Activated naive CD8-positive, alpha-beta T cell treated with anti-CD3 and anti-CD28 coated beads, Interleukin-2, amount 10 ng/mL, durations not matched to agents 7 days and 5 days (primary cell): ENCODE measurements around the gene ARL16. TPM values are rescaled to one million over a fixed set of nuclear protein-coding genes. Genes with fewer than 3 reads are reported as not detected.

Experiments used
- ATAC-seq: fragments of 150-1000 bp; cut with Tn5 transposase; one replicate; pipeline ENCODE4 v1.10.0; 2021; ENCODE audit warnings: low read depth, moderate library complexity
- POLR2A ChIA-PET: fragments of 350-600 bp; sonication (Branson Sonifier 250); formaldehyde crosslinking; loops from one replicate; lab custom pipeline; 2021; ENCODE audit warnings: antibody characterized with exemption; lab: Charles Lee
- DNase-seq: peaks from one replicate; pipeline ENCODE4 v3.0.0; 2021
- H3K27ac Mint-ChIP-seq: one replicate; pipeline ENCODE4 v1.8.0; 2022; ENCODE audit warnings: mild to moderate bottlenecking, mixed read lengths
- H3K27me3 Mint-ChIP-seq: one replicate; pipeline ENCODE4 v1.8.0; 2022; ENCODE audit warnings: mild to moderate bottlenecking, moderate library complexity, mixed read lengths
- H3K36me3 Mint-ChIP-seq: one replicate; pipeline ENCODE4 v1.8.0; 2021; ENCODE audit warnings: mild to moderate bottlenecking, mixed read lengths
- H3K4me1 Mint-ChIP-seq: one replicate; pipeline ENCODE4 v1.8.0; 2021; ENCODE audit warnings: mixed read lengths
- H3K4me3 Mint-ChIP-seq: one replicate; pipeline ENCODE4 v1.8.0; 2022; ENCODE audit warnings: mild to moderate bottlenecking, moderate library complexity, mixed read lengths
- H3K9me3 Mint-ChIP-seq: one replicate; pipeline ENCODE4 v1.8.0; 2021; ENCODE audit warnings: mixed read lengths
- total RNA-seq, 2 experiments: library from RNA; stranded (reverse); gene quantifications; one replicate each; pipeline ENCODE4 v1.2.3, GENCODE V29; 2021

ARL16 gene, protein sequence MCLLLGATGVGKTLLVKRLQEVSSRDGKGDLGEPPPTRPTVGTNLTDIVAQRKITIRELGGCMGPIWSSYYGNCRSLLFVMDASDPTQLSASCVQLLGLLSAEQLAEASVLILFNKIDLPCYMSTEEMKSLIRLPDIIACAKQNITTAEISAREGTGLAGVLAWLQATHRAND
- total RNA-seq: 10 to 100 TPM; 17.7 to 19.0 TPM

- ATAC-seq (peak; percentile 98), DNase-seq (peak; percentile 98)
- H3K9me3 Mint-ChIP-seq: no peaks in the 10 kb centered on the region
- POLR2A ChIA-PET: interaction anchor here (0.6 to 4.5 kb wide), 24 partner anchors 9 to 1395 kb away, joined by 3 to 69 read pairs (median 5); partner anchors contain the start of genes ACTG1, ARHGDIA, CCDC137 and FASN
- peaks cover 24% of the 10 kb centered on the region for H3K4me1 Mint-ChIP-seq
- peaks cover 12% of the 10 kb centered on the region for H3K36me3 Mint-ChIP-seq
- peak within 1 kb of the TSS; percentile 98 for H3K4me3 Mint-ChIP-seq
- H3K27ac Mint-ChIP-seq: peak within 1 kb of the TSS; percentile 90
- no peaks in the 10 kb centered on the region for H3K27me3 Mint-ChIP-seq
Measured at GRCh38 chr17:81683584-81684441, at the start of gene ARL16, which contains the start of gene HGS. Gene ARL16 (minus strand): TSS chr17:81683797. CDS start chr17:81683753, 44 bp downstream. Gene HGS (plus strand): TSS chr17:81684011. CDS start chr17:81684067, 56 bp downstream.

DNA sequence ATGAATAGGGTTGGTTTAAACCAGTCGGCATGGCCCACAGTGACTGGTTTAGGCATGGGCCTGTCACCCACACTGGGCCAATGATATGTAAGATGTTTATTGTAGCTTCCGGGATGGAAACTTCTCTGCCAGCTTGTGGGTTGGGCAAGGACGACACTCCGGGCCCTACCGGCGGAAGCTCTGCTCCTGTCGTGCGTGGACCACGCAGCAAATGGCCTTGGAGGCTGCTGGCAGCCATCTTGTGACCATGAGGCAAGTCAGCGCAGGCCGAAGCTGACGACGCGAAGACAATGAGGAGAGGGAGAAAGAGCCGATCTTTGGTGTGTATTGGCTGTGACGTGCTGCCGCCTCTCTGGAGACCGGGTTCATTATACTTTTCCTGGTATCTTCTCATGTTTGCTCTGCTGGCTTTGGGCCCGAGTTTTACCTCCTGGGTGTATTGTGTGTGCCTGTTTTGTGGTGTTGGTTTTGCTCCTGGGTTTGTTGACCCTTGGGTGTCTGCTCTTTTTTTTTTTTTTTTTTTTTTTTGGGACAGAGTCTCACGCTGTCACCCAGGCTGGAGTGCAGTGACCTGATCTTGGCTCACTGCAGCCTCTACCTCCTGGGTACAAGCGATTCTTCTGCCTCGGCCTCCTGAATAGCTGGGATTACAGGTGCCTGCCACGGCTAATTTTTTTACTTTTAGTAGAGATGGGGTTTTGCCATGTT, 43.9 kb upstream of the ARL16 start:
- peaks cover 16% of the 10 kb centered on the region for H3K27me3 Mint-ChIP-seq
- H3K9me3 Mint-ChIP-seq: no peaks in the 10 kb centered on the region
- no peak overlapping the region for H3K27ac Mint-ChIP-seq
- DNase-seq: no peak
- no peak for ATAC-seq
- POLR2A ChIA-PET: interaction anchor here (1.3 kb wide), 1 partner anchor 133 kb away, joined by 3 read pairs; no protein-coding TSS in a partner anchor
- no peak overlapping the region for H3K4me3 Mint-ChIP-seq
- no peaks in the 10 kb centered on the region for H3K36me3 Mint-ChIP-seq
- H3K4me1 Mint-ChIP-seq: peaks cover 2% of the 10 kb centered on the region

DNA sequence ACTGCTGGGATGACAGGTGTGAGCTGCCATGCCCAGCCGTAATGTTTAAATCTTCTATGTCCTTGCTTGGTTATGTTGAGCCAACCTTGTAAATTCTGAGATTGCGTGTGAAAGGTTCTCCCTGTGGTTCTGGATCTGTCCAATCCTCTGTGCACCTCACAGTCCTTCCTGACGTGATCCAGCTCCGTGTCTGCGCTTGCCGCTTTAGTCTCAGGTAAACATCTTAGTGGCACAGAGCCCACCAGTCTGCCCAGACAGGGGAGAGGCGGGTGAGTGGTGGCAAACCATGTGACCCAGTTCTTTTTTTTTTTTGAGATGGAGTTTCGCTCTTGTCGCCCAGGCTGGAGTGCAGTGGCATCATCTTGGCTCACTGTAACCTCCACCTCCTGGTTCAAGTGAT, 42.4 kb upstream of the ARL16 start:
- no peaks in the 10 kb centered on the region for H3K9me3 Mint-ChIP-seq
- H3K36me3 Mint-ChIP-seq: no peaks in the 10 kb centered on the region
- POLR2A ChIA-PET: interaction anchor here (0.7 kb wide), 1 partner anchor 211 kb away, joined by 4 read pairs; the partner anchor contains the start of gene PYCR1
- DNase-seq: no peak
- H3K4me3 Mint-ChIP-seq: no peak overlapping the region
- peaks cover 16% of the 10 kb centered on the region for H3K27me3 Mint-ChIP-seq
- no peak overlapping the region for H3K27ac Mint-ChIP-seq
- H3K4me1 Mint-ChIP-seq: peaks cover 2% of the 10 kb centered on the region
- ATAC-seq: no peak

GRCh38 chr17:81725439-81725838, 41.8 kb upstream of the ARL16 start:
- Mint-ChIP-seq H3K4me3 (no peak overlapping the region), H3K36me3 (no peaks in the 10 kb centered on the region), H3K9me3 (no peaks in the 10 kb centered on the region), H3K27ac (no peak overlapping the region), H3K27me3 (peaks cover 16% of the 10 kb centered on the region), H3K4me1 (peaks cover 2% of the 10 kb centered on the region)
- POLR2A ChIA-PET: interaction anchor here (0.6 to 0.7 kb wide), 3 partner anchors 123 to 1078 kb away, joined by 3 to 4 read pairs (median 3); partner anchors contain the start of gene PYCR1
- DNase-seq (no peak), ATAC-seq (no peak)

DNA sequence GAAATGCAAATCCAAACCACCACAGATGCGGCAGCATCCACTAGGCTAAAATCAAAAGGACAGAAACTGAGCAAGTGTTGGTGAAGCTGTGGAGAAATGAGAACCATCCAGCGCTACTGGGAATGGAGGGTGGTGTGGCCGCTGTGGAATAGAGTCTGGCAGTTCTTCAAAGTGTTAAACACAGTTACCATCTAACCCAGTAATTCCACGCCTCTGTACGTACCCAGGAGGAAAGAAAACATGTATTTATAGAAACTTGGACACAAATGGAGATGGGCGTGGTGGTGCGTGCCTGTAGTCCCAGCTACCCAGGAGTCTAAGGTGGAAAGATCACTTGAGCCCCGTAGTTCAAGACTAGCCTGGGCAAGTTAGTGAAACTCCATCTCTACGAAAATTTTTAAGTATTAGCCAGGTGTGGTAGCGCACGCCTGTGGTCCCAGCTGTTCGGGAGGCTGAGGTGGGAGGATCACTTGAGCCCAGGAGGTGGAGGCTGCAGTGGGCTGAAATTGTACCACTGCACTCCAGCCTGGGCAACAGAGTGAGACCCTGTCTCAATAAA, 40.1 kb upstream of the ARL16 start:
- no peak overlapping the region for H3K4me3 Mint-ChIP-seq
- H3K9me3 Mint-ChIP-seq: no peaks in the 10 kb centered on the region
- peaks cover 1% of the 10 kb centered on the region for H3K36me3 Mint-ChIP-seq
- H3K4me1 Mint-ChIP-seq: peaks cover 2% of the 10 kb centered on the region
- no peak overlapping the region for H3K27ac Mint-ChIP-seq
- POLR2A ChIA-PET: interaction anchor here (0.7 kb wide), 1 partner anchor 127 kb away, joined by 3 read pairs; no protein-coding TSS in a partner anchor
- ATAC-seq: no peak
- peaks cover 16% of the 10 kb centered on the region for H3K27me3 Mint-ChIP-seq
- no peak for DNase-seq

- ATAC-seq (peak; percentile 29), DNase-seq (no peak)
- peaks cover 16% of the 10 kb centered on the region for H3K27me3 Mint-ChIP-seq
- H3K4me3 Mint-ChIP-seq: no peak overlapping the region
- peaks cover 2% of the 10 kb centered on the region for H3K4me1 Mint-ChIP-seq
- no peaks in the 10 kb centered on the region for H3K9me3 Mint-ChIP-seq
- POLR2A ChIA-PET: interaction anchor here (0.7 to 1.2 kb wide), 2 partner anchors 20 to 30 kb away, joined by 3 read pairs; no protein-coding TSS in a partner anchor
- no peak overlapping the region for H3K27ac Mint-ChIP-seq
- H3K36me3 Mint-ChIP-seq: peaks cover 1% of the 10 kb centered on the region
Measured at GRCh38 chr17:81722184-81723120, 38.9 kb upstream of the ARL16 start.

DNA sequence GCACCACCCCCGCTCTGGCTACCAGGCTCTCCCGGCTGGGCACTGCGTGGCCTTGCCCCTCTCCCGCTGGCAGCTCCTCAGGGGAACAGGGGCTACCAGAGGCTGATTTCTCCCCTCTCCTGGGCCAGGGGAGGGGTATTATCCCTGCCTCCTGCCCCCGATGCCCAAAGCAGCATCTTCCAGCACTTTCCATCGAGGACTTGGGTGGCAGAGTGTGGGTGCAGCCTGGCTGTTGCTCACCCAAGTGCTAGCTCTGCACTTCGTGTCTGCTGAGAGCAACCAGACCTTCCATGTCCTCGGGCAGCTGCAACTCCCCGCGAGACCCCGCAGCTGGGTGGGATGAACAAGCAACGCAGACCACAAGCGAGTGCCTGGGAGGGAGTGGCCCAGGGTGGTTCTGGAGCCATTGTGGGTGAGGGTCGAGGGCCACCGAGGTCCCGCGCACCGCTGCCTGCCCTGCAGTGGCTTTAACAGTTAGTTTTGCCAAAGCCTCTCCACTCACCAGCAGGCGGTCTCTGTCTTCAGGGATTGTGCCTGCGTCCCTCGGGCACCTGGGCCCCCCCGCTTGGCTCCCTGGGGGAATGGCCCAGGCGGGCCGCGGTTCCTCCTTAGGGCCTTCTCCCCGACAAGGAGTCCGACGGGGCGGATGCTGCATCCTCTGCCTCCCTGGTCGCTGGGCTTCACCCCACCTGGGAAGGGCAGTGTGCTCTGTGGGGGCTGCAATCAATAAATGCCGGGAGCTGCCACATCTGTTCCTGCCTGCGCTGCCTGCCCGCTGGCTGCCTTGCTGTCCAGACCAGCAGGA, 36.9 kb upstream of the ARL16 start:
- ATAC-seq (no peak), DNase-seq (no peak)
- POLR2A ChIA-PET: no interaction called here
- Mint-ChIP-seq H3K4me1 (peaks cover 2% of the 10 kb centered on the region), H3K27ac (no peak overlapping the region), H3K36me3 (peaks cover 1% of the 10 kb centered on the region), H3K27me3 (peaks cover 13% of the 10 kb centered on the region), H3K9me3 (no peaks in the 10 kb centered on the region), H3K4me3 (no peak overlapping the region)

DNA sequence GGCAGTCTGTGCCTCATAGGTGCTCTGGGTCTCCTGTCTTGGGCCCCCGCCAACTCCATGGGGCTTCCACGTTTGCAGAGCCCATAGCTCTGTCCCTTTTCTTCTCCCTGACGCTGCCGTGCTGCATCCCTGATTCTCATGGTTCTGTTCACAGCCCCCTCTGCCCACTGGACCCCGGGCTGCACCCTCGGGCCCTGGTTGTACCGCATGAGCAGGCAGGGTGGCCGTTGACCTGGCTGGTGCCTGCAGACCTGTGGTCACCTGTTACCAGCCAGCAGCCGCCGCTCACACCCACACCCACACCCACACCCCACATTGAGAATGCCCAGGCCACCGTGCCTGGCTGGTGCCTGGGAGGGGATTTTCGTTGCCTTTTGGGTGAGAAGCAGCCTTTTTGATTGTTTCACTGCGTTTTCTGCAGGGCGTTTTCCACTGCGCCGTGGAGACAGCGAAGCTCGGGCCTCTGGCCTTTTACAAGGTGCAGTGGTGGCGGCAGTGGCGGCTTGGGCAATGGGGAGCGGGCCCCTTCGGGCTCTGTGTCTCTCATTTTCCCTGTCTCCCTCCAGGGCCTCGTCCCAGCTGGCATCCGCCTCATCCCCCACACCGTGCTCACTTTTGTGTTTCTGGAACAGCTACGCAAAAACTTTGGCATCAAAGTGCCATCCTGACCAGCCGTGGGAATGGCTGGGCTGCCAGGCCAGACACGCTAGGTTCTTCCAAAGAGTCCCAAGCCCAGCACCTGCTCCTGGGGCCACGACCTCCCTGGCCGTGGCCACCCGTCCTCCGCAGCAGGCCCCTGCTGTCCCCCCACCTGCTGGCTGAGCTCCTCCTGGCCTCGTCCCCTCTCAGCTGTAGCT, 36.0 kb upstream of the ARL16 start:
- no peak overlapping the region for H3K27ac Mint-ChIP-seq
- peaks cover 2% of the 10 kb centered on the region for H3K4me1 Mint-ChIP-seq
- DNase-seq: no peak
- POLR2A ChIA-PET: no interaction called here
- peaks cover 13% of the 10 kb centered on the region for H3K27me3 Mint-ChIP-seq
- ATAC-seq: no peak
- peaks cover 1% of the 10 kb centered on the region for H3K36me3 Mint-ChIP-seq
- no peaks in the 10 kb centered on the region for H3K9me3 Mint-ChIP-seq
- H3K4me3 Mint-ChIP-seq: no peak overlapping the region

DNA sequence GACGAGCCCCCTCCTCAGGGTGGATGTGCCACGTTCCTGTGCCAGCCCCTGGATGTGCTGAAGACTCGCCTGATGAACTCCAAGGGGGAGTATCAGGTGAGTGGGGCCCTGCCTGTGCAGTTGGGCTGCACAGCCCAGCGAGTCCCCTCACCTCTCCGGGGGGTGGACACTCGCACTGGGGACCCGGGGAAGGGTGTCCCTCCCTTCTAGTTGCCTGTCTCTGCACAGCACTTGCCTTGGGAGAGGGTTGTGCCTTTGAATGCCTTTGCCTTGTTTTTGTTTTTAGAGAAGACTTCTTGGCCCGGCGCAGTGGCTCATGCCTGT, 34.1 kb upstream of the ARL16 start:
- DNase-seq (no peak), ATAC-seq (no peak)
- Mint-ChIP-seq H3K4me1 (peaks cover 5% of the 10 kb centered on the region), H3K27ac (no peak overlapping the region), H3K4me3 (no peak overlapping the region), H3K9me3 (no peaks in the 10 kb centered on the region), H3K27me3 (no peaks in the 10 kb centered on the region), H3K36me3 (peaks cover 1% of the 10 kb centered on the region)
- POLR2A ChIA-PET: interaction anchor here (0.6 kb wide), 1 partner anchor 15 kb away, joined by 5 read pairs; no protein-coding TSS in a partner anchor

DNA sequence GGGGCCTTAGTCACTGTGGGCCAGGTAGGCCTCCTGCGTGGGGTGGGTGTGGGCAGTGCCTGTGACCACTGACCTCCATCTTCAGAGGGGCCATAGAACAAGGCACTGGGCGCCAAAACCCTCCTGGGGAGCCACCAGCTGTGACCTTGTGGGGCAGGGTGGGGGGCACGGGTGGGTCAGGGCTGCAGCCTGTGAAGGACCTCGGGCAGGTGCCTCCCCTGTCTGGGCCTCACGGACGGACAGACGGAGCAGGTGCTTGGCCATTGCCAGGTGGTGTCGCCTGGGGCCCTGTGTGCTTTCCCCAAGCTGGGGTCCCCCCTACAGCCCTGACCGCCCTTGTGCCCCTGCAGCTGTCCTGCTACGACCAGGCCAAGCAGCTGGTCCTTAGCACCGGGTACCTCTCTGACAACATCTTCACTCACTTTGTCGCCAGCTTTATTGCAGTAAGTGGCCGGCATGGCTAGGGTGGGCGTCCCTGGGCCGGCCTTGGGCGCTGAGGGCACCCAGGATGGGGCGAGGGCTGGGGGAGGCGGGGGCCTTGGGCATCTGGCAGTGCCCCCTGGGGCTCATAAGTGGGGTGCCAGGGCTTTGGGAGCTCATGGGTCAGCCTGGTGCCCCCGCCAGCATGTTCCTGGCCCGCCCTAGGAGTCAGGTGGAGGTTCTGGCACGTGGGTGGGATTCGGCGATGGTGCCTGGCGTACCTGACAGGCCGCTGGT, 33.6 kb upstream of the ARL16 start:
- no peak overlapping the region for H3K4me3 Mint-ChIP-seq
- POLR2A ChIA-PET: no interaction called here
- no peaks in the 10 kb centered on the region for H3K9me3 Mint-ChIP-seq
- ATAC-seq (no peak), DNase-seq (no peak)
- H3K4me1 Mint-ChIP-seq: peaks cover 7% of the 10 kb centered on the region
- no peaks in the 10 kb centered on the region for H3K27me3 Mint-ChIP-seq
- H3K36me3 Mint-ChIP-seq: peaks cover 1% of the 10 kb centered on the region
- H3K27ac Mint-ChIP-seq: no peak overlapping the region
